Sigmoid colon (tissue), 4 donors: ENCODE measurements around the gene BCAS1.

ENCODE experiments used
- POLR2A ChIP-seq, 2 donors: fragments of 450-650 bp; IDR thresholded peaks; one replicate each; pipeline ENCODE4 v1.6.1; 2016; ENCODE audit warnings: antibody characterized with exemption in 2 of 2, mild to moderate bottlenecking in 2 of 2, moderate library complexity in 2 of 2
- POLR2AphosphoS5 ChIP-seq, 4 donors: sonication (generic); formaldehyde crosslinking; IDR thresholded peaks; one replicate each; pipeline ENCODE4 v1.6.1; 2017; ENCODE audit warnings: antibody characterized with exemption in 4 of 4

DNA sequence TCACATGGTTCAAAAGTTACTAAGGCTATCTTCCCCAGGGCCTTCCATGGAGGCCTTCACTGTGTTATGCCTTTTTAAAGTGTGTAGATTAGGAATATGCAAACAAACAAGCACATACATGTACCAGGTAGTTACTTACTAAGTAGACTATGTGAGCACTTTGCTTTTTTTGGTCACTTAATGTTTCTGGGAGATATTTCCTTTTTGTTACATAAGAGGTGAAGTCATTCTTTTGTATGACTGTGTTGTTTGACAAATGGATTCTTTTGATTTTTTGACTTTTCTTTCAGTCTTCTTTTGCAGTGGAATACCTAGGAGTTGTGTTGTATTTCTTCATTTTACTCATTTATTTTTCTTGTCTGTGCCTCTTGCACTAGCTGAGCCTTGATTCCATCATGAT, 39.6 kb upstream of the BCAS1 start:
- TF ChIP-seq POLR2AphosphoS5 (IDR thresholded peaks at IDR 0.05) (no peak), POLR2A (IDR thresholded peaks at IDR 0.05) (no peak)
